Measurements from ENCODE around the gene CHIT1.

The CHIT1 gene

GRCh38 chr1:203186446-203187303, 42.8 kb downstream of the CHIT1 start, which contains the start of gene CHI3L1:
Gene CHI3L1, minus strand, starts transcription at chr1:203186704. Its CDS starts 81 bp downstream, at chr1:203186623.
- DNase-seq, result no peak

DNA sequence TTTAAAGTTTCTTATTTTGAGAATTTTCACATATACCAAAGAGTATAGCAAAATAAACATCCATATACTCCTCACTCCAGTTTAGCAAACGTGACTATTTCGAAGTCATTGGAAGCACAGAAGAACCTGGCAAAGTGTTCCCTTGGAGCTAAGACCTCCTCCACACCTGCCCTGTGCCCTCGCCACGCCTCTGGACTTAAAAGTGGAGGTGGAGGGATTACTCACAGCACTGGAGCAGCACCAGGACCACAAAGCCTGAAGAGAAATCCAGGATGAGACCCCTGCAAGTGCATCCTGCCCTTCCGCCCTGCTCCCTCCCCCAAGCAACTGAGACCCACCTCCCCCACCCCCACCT, 43.4 kb downstream of the CHIT1 start:
- no peak for DNase-seq

DNA sequence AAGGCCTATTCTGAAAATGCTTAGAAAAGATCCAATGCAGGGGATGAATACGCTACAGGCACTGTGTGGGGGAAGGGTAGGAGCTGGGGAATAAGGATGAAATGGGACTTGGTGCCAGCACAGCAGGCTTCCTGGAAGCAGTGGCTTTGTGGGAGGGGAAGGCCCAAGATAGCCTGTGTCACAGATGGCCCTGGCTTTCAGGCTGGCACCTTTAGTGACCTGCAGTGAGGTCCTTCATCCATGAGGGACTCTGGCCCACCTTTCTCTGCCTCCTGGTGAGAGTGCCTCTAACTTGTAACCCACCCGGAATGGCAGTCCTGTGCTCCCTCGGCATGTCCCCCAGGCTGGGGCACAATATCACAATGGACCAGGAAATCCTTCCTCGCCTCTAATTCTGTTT, 43.9 kb downstream of the CHIT1 start:
- DNase-seq, result no peak

DNA sequence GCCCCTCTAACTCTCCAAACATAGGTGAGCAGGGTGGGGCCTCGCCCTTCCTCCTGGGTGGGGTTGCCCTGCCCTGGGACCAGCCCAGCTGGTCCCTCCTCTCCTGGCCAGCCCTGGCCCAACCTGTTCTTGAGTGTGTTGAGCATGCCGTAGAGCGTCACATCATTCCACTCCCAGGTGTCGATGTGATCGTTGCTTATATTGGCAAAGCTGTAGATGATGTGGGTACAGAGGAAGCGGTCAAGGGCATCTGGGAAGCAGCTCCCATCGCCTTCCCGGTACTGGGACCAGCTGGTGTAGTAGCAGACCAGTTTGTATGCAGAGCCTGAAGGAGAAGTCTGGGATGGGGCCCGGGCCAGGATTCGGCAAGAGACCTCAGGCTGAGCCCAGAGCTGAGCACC, 44.4 kb downstream of the CHIT1 start:
- DNase-seq, result no peak

DNA sequence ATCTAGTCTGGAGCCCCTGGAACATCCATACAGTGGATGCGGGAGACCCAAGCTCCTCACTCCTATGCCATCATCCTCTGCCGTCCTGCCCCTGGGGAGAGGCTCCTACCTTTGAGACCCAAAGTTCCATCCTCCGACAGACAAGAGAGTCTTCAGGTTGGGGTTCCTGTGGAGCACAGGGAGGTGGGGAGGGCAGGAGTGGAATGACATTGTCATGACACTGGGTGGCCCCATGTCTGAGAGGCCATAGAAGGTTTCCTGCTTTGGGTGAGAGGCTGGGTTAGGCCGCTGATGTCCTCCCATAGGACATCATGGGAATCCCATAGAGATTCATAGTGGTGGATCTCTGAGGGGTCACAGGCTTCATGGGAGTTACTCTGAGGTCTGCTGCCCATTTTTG, 45.0 kb downstream of the CHIT1 start:
- DNase-seq, result no peak

- DNase-seq, result no peak
Measured at GRCh38 chr1:203183828-203184227, 45.6 kb downstream of the CHIT1 start.

- no peak for DNase-seq
Measured at GRCh38 chr1:203182387-203182953, 47.0 kb downstream of the CHIT1 start.

DNA sequence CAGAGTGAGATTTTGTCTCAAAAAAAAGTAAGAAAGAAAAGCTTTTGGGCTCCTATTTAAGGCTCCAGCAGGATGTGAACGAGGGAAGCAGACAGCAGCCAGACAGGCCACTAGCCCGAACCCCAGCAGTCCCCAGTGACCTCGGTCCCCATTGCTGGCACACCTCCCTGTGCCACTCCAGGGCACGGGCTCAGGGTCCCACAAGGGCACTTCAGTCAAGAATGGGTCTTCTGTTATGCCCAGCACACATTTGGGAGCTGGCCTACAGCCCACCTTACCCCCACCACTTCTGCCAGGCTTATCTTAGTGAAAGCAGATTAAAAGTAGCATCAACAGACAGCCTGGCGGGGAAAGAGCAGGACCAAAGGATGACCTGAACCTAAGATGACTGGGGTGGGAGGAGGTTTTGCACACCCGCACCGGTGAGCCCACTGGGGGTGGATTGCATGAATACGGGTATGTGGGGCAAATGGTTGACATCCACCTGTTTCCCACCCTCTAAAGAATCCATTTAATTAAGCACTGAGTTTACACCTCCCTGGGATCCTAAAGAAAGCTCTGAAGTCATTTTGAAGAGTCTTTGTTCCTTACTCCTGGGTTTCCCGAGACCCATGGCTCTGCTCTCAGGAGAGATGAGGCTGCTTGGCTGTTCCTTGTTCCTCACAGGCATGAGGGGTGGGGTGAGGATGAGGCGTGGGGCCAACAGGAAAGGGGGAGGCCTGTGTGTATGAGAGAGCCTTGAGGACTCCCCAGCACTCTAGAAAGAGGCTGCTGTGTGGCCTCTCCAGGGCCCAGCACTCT, 47.7 kb downstream of the CHIT1 start:
- no peak for DNase-seq

GRCh38 chr1:203180611-203181330, 48.7 kb downstream of the CHIT1 start:
- no peak for DNase-seq

DNA sequence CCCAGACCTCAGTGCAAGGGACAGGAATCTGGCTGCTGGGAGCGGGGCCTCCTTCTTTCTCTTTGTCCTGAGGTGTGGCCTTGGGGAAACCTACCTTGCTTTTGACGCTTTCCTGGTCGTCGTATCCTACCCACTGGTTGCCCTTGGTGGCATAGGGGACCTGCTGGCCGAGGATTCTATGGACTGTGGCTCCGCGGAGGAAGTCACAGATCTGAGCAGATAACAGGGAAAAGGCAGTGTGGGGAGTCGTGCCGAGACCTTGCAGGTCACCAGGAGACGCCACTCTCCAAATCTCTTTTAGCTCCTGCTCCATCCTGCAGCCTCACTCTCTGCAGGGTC, 49.8 kb downstream of the CHIT1 start:
- no peak for DNase-seq

DNA sequence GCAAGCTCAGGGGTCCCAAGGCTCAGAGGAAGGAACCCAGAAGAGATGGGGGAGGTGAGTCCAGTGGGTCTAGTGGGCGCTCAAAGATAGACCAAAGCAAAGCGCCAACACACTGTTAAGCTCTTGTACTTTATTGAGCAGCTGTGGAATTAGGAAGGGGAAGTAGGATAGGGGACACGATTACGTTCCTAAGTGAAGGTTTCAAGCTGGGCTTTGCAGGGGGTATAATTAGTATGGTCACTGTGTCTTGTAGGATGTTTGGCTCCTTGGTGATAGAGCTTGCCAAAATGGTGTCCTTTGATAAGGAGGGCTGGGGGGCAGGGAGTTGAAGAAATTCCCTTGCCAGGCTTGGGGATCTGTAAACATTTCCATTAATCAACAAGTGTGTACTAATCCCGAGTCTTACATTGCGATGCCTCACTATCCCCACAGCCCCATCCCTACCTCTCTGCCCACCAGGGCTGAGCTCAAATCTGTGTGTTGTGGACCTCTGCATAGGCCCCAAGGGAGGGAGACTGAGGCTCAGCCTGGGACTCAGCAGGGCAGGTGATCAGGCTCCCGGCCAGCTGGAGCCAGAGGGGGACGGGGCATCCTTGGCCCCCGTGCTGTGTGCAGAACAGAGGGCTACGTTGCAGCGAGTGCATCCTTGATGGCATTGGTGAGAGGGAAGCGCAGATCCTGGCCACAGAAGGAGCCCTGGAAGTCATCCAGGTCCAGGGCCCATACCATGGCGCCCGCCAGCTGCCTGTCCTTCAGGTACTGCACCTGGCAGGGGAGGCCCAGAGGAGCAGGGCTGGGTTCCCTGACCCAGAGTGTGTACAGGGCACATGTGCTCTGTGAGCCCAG, 50.4 kb downstream of the CHIT1 start:
- DNase-seq, result no peak

DNA sequence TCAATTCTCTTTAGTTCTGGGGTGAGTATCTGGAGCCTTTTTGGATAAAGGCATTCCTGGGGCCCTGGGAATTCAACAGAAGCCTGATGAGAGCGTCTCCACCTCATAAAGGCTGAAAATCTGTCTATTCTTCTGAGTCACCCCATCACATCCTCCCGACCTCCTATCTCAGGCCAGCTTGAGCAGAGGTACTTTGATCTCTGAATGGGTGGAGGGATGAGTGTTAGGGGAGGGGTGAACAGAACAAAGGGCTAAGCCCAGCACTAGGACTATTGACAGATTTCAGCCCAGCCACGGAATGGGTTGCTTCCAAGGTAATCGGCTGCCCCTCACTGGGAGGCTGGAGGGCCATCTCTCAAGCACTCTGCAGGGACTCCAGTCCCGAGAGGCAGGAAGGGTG, 51.4 kb downstream of the CHIT1 start:
- DNase-seq, result no peak

DNA sequence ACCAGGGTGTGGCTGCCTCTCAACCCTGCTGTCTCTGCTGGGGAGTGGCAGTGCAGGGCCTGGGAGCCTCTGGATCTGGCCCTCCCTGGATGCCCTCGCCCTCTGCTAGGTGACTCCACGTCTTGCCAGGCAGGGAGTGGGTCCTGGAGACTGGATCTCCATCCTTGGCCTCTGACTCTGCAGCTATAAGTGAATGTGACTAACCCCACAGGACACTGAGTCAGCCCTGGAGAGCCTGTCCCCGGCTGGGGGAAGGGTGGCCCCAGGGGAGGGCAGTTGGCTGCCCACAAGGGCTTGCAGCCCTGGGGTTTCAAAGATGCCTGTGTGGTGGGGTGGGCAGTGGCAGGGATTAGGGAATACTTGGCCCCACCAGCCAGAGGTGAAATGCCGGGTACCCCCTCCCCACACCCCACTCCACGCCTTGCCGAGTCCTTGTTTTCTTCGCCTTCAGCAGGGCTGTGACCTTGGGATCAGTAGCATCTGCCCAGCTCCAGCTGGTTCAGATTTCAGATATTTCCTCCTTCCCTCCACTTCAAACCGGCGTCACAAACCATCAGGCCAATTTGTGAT, 51.9 kb downstream of the CHIT1 start:
- DNase-seq, result no peak

DNA sequence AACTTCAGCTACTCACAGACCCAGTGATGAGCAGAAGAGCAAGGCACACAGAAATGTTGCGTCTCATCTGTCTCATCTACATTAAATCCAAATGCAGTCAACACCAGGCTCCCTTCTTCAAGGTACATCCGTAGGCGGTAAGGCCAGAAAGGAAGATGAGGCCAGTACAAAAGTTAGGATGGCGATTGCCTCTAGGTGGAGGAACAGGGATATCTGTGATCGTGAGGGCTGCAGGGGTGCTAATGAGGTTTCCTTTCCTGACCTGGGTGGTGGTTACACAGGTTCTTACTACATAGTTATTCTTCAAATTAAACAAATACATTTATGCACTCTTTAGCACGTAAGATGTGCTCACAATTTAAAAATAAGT, 52.5 kb downstream of the CHIT1 start:
- no peak for DNase-seq

GRCh38 chr1:203176273-203177035, 53.0 kb downstream of the CHIT1 start:
- DNase-seq, result no peak

DNA sequence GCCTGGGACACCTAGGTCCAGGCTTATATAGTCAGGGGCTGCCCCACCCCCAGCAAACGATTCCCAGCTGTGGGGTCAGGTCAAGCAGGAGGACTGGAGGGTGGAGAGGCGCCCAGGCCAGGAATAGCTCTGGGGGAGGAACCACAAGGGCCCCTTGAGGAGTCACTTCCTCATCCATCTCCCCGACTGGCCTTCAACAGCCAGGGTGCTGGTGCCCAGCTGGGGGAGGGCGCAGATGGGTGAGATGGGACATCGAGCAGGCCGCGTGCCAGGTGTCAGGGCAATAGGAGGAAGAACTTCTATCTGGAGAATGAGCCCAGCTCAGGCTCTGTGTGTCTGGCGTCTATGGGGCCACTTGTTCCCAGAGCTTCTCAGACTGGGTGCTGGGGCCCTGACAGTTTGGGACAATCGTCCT, 53.6 kb downstream of the CHIT1 start:
- DNase-seq, result no peak

DNA sequence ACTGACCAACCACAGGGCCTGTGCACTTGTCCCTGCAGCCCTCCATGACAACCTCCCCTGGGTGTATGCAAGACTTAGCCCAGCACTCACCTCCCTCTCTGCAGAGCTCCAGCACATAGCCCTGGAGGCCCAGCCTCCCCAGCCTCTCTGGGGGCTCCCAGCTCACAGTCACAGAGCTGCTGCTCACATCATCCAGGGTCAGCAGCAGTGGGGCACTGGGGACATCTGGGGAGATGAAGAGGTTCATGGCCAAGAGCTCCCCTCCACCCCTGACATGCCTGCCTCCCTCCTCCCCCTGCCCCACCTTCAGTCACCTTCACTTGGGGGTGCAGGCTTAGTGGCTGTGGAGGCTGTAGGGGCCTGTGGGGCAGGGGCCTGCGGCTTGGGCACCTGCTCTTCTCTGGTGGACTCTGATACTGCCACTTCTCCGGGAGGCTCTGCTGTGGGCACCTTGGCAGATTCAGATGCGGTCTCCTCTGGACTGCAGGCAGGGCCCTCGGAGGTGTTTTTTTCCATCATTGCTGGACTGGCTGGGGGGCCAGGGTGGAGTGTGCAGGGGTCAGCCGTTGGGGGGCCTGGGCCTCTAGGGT, 54.1 kb downstream of the CHIT1 start, which contains the start of gene MYBPH:
Gene MYBPH, minus strand, starts transcription at position 590 of the 590 bp plus-strand sequence. Its CDS starts 71 bp downstream, at position 519.
- no peak for DNase-seq

DNA sequence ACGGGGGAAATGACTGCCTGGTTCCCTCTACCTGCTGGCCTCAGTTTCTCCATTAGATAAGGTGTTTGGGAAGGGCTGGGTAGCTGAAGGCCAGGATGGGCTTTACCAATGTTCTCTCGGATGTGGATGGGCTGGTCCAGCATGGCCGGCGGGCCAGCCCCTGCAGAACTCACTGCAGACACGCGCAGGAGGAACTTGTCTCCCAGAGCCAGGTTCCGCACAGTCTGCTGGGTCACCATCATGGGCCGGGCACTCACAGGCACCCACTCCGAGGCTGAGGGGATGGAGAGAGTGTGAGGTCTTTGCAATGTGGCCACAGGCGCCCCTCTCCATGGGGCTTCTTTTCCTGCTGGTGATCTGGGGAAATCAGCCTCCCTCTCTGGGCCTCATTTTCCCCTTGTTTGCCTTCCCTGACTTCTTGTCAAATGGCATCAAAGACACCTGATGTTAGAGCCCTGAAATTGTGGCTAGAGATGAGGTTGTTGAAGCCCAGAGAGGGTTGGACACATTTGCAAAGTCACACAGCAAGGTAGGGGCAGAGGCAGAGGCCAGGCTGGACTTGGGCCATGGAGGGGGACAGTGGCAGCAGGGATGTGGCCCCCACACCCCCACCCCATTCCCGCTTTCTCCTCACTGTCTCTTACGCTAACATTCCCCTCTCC, 55.0 kb downstream of the CHIT1 start:
- no peak for DNase-seq

GRCh38 chr1:203173566-203173965, 55.9 kb downstream of the CHIT1 start:
- no peak for DNase-seq

DNA sequence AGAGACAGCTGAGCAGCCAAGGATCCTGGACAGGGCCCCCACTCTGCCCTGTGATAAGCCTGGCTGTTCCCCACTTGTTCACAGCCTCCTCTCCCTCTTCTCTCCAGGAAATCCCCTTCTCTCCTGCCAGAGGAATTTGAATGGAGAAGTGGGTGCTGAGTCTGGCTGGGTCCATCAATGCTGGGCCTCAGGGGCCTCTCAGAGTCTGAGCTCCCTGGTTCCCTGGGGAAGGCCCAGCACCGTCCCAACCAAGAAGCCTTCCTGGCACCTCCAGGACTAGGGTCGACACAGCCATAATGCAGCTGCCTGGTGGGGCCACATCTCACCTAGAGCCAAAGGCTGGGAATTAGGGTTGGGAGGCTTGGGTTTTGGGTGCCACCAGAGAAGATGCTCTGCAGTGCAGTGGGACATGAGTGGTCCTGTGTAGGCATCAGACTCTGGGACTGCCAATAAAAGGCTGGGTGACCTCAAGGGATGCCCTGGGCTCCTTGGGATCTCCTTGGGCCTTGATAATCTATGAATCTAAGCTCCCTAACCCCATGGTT, 56.4 kb downstream of the CHIT1 start:
- no peak for DNase-seq

Measured in stimulated activated CD4-positive, alpha-beta T cell treated with anti-CD3 and anti-CD28 coated beads, Interleukin-2, amount 100 ng/mL, for 24 hours (primary cell).